A673 (cell line): ENCODE results near the gene CDC42EP3. TPM values are rescaled to one million over a fixed set of nuclear protein-coding genes. Genes with fewer than 3 reads are reported as not detected.

Source experiments
- BruUV-seq: library from RNA; stranded (reverse); fragments of 400-500 nt; replicated peaks from 2 replicates; lab custom pipeline; 2021; lab: Mats Ljungman, UMichigan
- CTCF ChIA-PET: fragments of 300-600 bp; sonication (Branson Sonifier 250); formaldehyde crosslinking; loops from one replicate; lab custom pipeline; 2022; ENCODE audit warnings: antibody characterized with exemption; lab: Charles Lee
- POLR2A ChIA-PET: fragments of 300-600 bp; sonication (Branson Sonifier 250); formaldehyde crosslinking; loops from one replicate; lab custom pipeline; 2022; ENCODE audit warnings: antibody characterized with exemption; ENCODE audit not compliant: low non-redundant PET; lab: Charles Lee
- DNase-seq: peaks from one replicate; pipeline ENCODE4 v3.0.0-alpha.2; 2015; ENCODE audit warnings: low spot score
- H3K27ac ChIP-seq: fragments of 200-600 bp; sonication (generic); 2 replicates; pipeline ENCODE4 v1.5.1; 2016; ENCODE audit warnings: mixed run types, low read depth, mild to moderate bottlenecking, mixed read lengths, antibody characterized with exemption, low read length; ENCODE audit not compliant: poor library complexity, severe bottlenecking
- H3K27me3 ChIP-seq: fragments of 200-600 bp; sonication (generic); replicated peaks from 2 replicates; pipeline ENCODE4 v1.6.1; 2017; ENCODE audit warnings: mixed run types, low read depth, mild to moderate bottlenecking, mixed read lengths, antibody characterized with exemption, low read length; ENCODE audit not compliant: insufficient read depth, poor library complexity
- H3K36me3 ChIP-seq: fragments of 200-600 bp; sonication (generic); 2 replicates; pipeline ENCODE4 v1.6.1; 2016; ENCODE audit warnings: mixed run types, mild to moderate bottlenecking, mixed read lengths, antibody characterized with exemption, low read length; ENCODE audit not compliant: insufficient read depth, poor library complexity, severe bottlenecking
- H3K4me1 ChIP-seq: fragments of 200-600 bp; sonication (generic); 2 replicates; pipeline ENCODE4 v1.6.1; 2017; ENCODE audit warnings: mixed run types, mild to moderate bottlenecking, mixed read lengths, antibody characterized with exemption, low read length; ENCODE audit not compliant: insufficient read depth, poor library complexity, severe bottlenecking
- H3K4me3 ChIP-seq: fragments of 200-600 bp; sonication (generic); 2 replicates; pipeline ENCODE4 v1.5.1; 2016; ENCODE audit warnings: low read depth, mixed run types, mild to moderate bottlenecking, mixed read lengths, low read length; ENCODE audit not compliant: poor library complexity, severe bottlenecking
- H3K9me3 ChIP-seq: fragments of 200-600 bp; sonication (generic); 2 replicates; pipeline ENCODE4 v1.6.1; 2016; ENCODE audit warnings: mixed run types, low read depth, mild to moderate bottlenecking, mixed read lengths, antibody characterized with exemption, low read length; ENCODE audit not compliant: poor library complexity, severe bottlenecking
- CTCF ChIP-seq: fragments of 300-800, 200-600 bp; sonication (generic); conservative IDR thresholded peaks from 2 replicates; pipeline ENCODE4 v1.5.1; 2017; ENCODE audit warnings: low read depth, mild to moderate bottlenecking, antibody characterized with exemption, low read length, moderate library complexity, mixed read lengths
- EZH2 ChIP-seq: fragments of 200-600 bp; sonication (generic); IDR thresholded peaks from 2 replicates; pipeline ENCODE4 v1.6.1; 2017; ENCODE audit warnings: borderline replicate concordance, low read depth, mild to moderate bottlenecking, mixed read lengths, antibody characterized with exemption, low read length; ENCODE audit not compliant: poor library complexity, severe bottlenecking
- intact Hi-C: fragments of 100-400 bp; cut with micrococcal nuclease; formaldehyde crosslinking; loops from one replicate; pipeline ENCODE4 v1.10.0; 2022; ENCODE audit not compliant: unreplicated experiment
- total RNA-seq: library from RNA; stranded (reverse); gene quantifications from 2 replicates; pipeline ENCODE4 v1.2.3, GENCODE V29; 2021

CDC42EP3 gene
- total RNA-seq, 1 experiment from 2014 or later = 12.2 TPM

- Histone ChIP-seq H3K9me3 (no peaks in the 10 kb centered on the region), H3K4me3 (no peak overlapping the region), H3K36me3 (no peaks in the 10 kb centered on the region), H3K27me3 (no peaks in the 10 kb centered on the region), H3K4me1 (peaks cover under 1% of the 10 kb centered on the region), H3K27ac (no peak overlapping the region)
- no peak for DNase-seq
- no peak for TF ChIP-seq EZH2
- no peak for TF ChIP-seq CTCF
- intact Hi-C loops = no loop called here
- no TSS peak for BruUV-seq
- CTCF ChIA-PET = no interaction called here
- POLR2A ChIA-PET = no interaction called here
Observed at GRCh38 chr2:37665043-37665442, 6.4 kb downstream of the CDC42EP3 start.

- Histone ChIP-seq H3K4me3 (no peak overlapping the region), H3K36me3 (no peaks in the 10 kb centered on the region), H3K9me3 (no peaks in the 10 kb centered on the region), H3K27ac (no peak overlapping the region), H3K27me3 (no peaks in the 10 kb centered on the region), H3K4me1 (no peaks in the 10 kb centered on the region)
- intact Hi-C loops = no loop called here
- TF ChIP-seq CTCF (no peak), EZH2 (no peak)
- DNase-seq = no peak
- ChIA-PET CTCF (no interaction called here), POLR2A (no interaction called here)
- no TSS peak for BruUV-seq
Observed at GRCh38 chr2:37664231-37664643, 7.2 kb downstream of the CDC42EP3 start.

GRCh38 chr2:37663390-37663789 is 8.1 kb downstream of the CDC42EP3 start:
- CTCF ChIA-PET = no interaction called here
- no TSS peak for BruUV-seq

More at GRCh38 chr2:37663390-37663789, 8.1 kb downstream of the CDC42EP3 start:
- no peak for DNase-seq
- no peaks in the 10 kb centered on the region for H3K9me3 ChIP-seq
- H3K27me3 ChIP-seq = no peaks in the 10 kb centered on the region
- H3K4me3 ChIP-seq = no peak overlapping the region
- no peaks in the 10 kb centered on the region for H3K36me3 ChIP-seq
- TF ChIP-seq EZH2 (no peak), CTCF (no peak)
- POLR2A ChIA-PET = no interaction called here
- intact Hi-C loops = no loop called here
- H3K4me1 ChIP-seq = no peaks in the 10 kb centered on the region
- H3K27ac ChIP-seq = no peak overlapping the region
